GM13977 (cell line): Measurements from ENCODE around the gene EVL.
"Not testable (repeated sequence)": the region's sequence is repeated elsewhere in the genome, so short reads cannot be mapped to it uniquely, and the experiment has no call there.

Experiments
- DNase-seq: peaks from one replicate; pipeline ENCODE4 v3.0.0; 2012; ENCODE audit warnings: low spot score
- CTCF ChIP-seq: IDR thresholded peaks from 2 replicates; pipeline ENCODE4 v1.5.1; 2012; ENCODE audit warnings: mild to moderate bottlenecking, control low read depth; ENCODE audit not compliant: insufficient read depth; ENCODE audit errors: extremely low read depth, missing control alignments
- in situ Hi-C: fragments of 300-500 bp; cut with MboI; formaldehyde crosslinking; loops from one replicate; pipeline ENCODE4 v1.12.0; 2022; ENCODE audit warnings: low sequenced_read_pairs, low pct_unique_long_range_greater_than_20kb, mixed read lengths, inconsistent platforms; ENCODE audit not compliant: unreplicated experiment

EVL gene

GRCh38 chr14:100022772-100023451 is 42.3 kb upstream of the EVL start:
- in situ Hi-C loops = no loop called here
- DNase-seq = no peak
- no peak for TF ChIP-seq CTCF

- in situ Hi-C loops = no loop called here
- peak; percentile 47 for TF ChIP-seq CTCF
- peak; percentile 50 for DNase-seq
These were observed 40.1 kb upstream of the EVL start for GRCh38 chr14:100025111-100025510.

GRCh38 chr14:100027771-100028490 is 37.3 kb upstream of the EVL start:
- in situ Hi-C loops = no loop called here
- DNase-seq = no peak
- TF ChIP-seq CTCF = no peak

- DNase-seq = no peak
- TF ChIP-seq CTCF = no peak
- in situ Hi-C loops = no loop called here
These were observed 36.1 kb upstream of the EVL start for GRCh38 chr14:100028990-100029677.

- in situ Hi-C loops = not testable (repeated sequence)
These were observed 35.2 kb upstream of the EVL start for GRCh38 chr14:100030006-100030405.

GRCh38 chr14:100030452-100031153 is 34.6 kb upstream of the EVL start:
- in situ Hi-C loops = no loop called here
- no peak for TF ChIP-seq CTCF
- DNase-seq = no peak

More at GRCh38 chr14:100030006-100030405, 35.2 kb upstream of the EVL start:
- not testable (repeated sequence) for DNase-seq
